BJ (cell line): ENCODE data around the gene KIAA1671. TPM values are rescaled to one million over a fixed set of nuclear protein-coding genes. Genes with fewer than 3 reads are reported as not detected.
A peak's percentile ranks its signal among the peaks of the same experiment; 100 is the strongest.

ENCODE experiments used
- CTCF ChIA-PET: fragments of 350-600 bp; formaldehyde crosslinking; extraction: SDS; loops from one replicate; lab custom pipeline; 2021; ENCODE audit warnings: antibody characterized with exemption, inconsistent platforms; lab: Yijun Ruan, JAX
- POLR2A ChIA-PET: fragments of 300-600 bp; sonication (Branson Sonifier 250); formaldehyde crosslinking; extraction: SDS; loops from one replicate; lab custom pipeline; 2021; ENCODE audit warnings: antibody characterized with exemption; lab: Charles Lee
- DNase-seq: peaks from one replicate; pipeline ENCODE4 v3.0.0-alpha.2; 2011; ENCODE audit warnings: low read depth
- H3K27me3 ChIP-seq: 2 replicates; pipeline ENCODE4 v1.6.0; 2011; ENCODE audit warnings: low read length; ENCODE audit not compliant: control insufficient read depth, insufficient read depth
- H3K36me3 ChIP-seq: 2 replicates; pipeline ENCODE4 v1.5.1; 2011; ENCODE audit warnings: low read length; ENCODE audit not compliant: control insufficient read depth, insufficient read depth
- H3K4me3 ChIP-seq: 2 replicates; pipeline ENCODE4 v1.5.1; 2011; ENCODE audit warnings: low read depth, mild to moderate bottlenecking, control low read depth, low read length
- CTCF ChIP-seq: IDR thresholded peaks from 2 replicates; pipeline ENCODE4 v1.5.1; 2011; ENCODE audit warnings: low read depth, mild to moderate bottlenecking, control low read depth, inconsistent platforms, low read length, moderate library complexity; ENCODE audit not compliant: insufficient read depth
- polyA plus RNA-seq: library from polyadenylated mRNA; depleted of rRNA; stranded (reverse); fragments of >200 nt; gene quantifications from 2 replicates; pipeline ENCODE4 v1.2.3, GENCODE V29; 2011

Gene KIAA1671
- polyA plus RNA-seq, 1 experiment, result 0.11 TPM

GRCh38 chr22:25077056-25077455 lies 124.5 kb downstream of the KIAA1671 start:
- no peaks in the 10 kb centered on the region for H3K36me3 ChIP-seq
- H3K4me3 ChIP-seq, result no peak overlapping the region
- DNase-seq, result no peak
- CTCF ChIA-PET, result interaction anchor here (1.2 to 1.6 kb wide), 2 partner anchors 27 to 28 kb away, joined by 4 read pairs; no protein-coding TSS in a partner anchor
- H3K27me3 ChIP-seq, result no peaks in the 10 kb centered on the region
- POLR2A ChIA-PET, result no interaction called here
- no peak for TF ChIP-seq CTCF

- Histone ChIP-seq H3K4me3 (no peak overlapping the region), H3K36me3 (no peaks in the 10 kb centered on the region), H3K27me3 (no peaks in the 10 kb centered on the region)
- TF ChIP-seq CTCF, result no peak
- ChIA-PET CTCF (no interaction called here), POLR2A (no interaction called here)
- no peak for DNase-seq
Measured at GRCh38 chr22:25077964-25078363, 125.4 kb downstream of the KIAA1671 start.

- no peak for DNase-seq
- CTCF ChIA-PET, result no interaction called here
- POLR2A ChIA-PET, result no interaction called here
Measured at GRCh38 chr22:25078591-25078990, 126.1 kb downstream of the KIAA1671 start.

GRCh38 chr22:25080855-25081254 lies 128.3 kb downstream of the KIAA1671 start:
- DNase-seq, result no peak
- CTCF ChIA-PET, result no interaction called here
- no peak overlapping the region for H3K4me3 ChIP-seq
- no peaks in the 10 kb centered on the region for H3K27me3 ChIP-seq
- H3K36me3 ChIP-seq, result no peaks in the 10 kb centered on the region
- TF ChIP-seq CTCF, result no peak
- POLR2A ChIA-PET, result no interaction called here

More at GRCh38 chr22:25078591-25078990, 126.1 kb downstream of the KIAA1671 start:
- no peak for TF ChIP-seq CTCF
- H3K4me3 ChIP-seq, result no peak overlapping the region
- H3K36me3 ChIP-seq, result no peaks in the 10 kb centered on the region
- H3K27me3 ChIP-seq, result no peaks in the 10 kb centered on the region

- CTCF ChIA-PET, result interaction anchor here (1.0 kb wide), 1 partner anchor 32 kb away, joined by 4 read pairs; no protein-coding TSS in a partner anchor
- POLR2A ChIA-PET, result no interaction called here
- H3K4me3 ChIP-seq, result no peak overlapping the region
- H3K36me3 ChIP-seq, result no peaks in the 10 kb centered on the region
- no peak for DNase-seq
- H3K27me3 ChIP-seq, result no peaks in the 10 kb centered on the region
- peak; percentile 49 for TF ChIP-seq CTCF
Measured at GRCh38 chr22:25081409-25081824, 128.9 kb downstream of the KIAA1671 start.
